ENCODE results near the gene MAD1L1.

GRCh38 chr7:2186166-2186565, 46.6 kb downstream of the MAD1L1 start:
- TF ChIP-seq, protein P1, sequence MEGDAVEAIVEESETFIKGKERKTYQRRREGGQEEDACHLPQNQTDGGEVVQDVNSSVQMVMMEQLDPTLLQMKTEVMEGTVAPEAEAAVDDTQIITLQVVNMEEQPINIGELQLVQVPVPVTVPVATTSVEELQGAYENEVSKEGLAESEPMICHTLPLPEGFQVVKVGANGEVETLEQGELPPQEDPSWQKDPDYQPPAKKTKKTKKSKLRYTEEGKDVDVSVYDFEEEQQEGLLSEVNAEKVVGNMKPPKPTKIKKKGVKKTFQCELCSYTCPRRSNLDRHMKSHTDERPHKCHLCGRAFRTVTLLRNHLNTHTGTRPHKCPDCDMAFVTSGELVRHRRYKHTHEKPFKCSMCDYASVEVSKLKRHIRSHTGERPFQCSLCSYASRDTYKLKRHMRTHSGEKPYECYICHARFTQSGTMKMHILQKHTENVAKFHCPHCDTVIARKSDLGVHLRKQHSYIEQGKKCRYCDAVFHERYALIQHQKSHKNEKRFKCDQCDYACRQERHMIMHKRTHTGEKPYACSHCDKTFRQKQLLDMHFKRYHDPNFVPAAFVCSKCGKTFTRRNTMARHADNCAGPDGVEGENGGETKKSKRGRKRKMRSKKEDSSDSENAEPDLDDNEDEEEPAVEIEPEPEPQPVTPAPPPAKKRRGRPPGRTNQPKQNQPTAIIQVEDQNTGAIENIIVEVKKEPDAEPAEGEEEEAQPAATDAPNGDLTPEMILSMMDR (IDR thresholded peaks at IDR 0.05; ENCODE audit: borderline replicate concordance, extremely low read depth, low read length, poor library complexity, severe bottlenecking): no peak
- no peak for TF ChIP-seq EZH2 (IDR thresholded peaks at IDR 0.05; ENCODE audit: borderline replicate concordance, low read depth, low read length, severe bottlenecking)

All from DND-41 (cell line).